Left lung (tissue), 10 donors: ENCODE measurements around the gene PRPH. TPM values are rescaled to one million over a fixed set of nuclear protein-coding genes. Genes with fewer than 3 reads are reported as not detected.

Source experiments
- ATAC-seq: fragments of 200-7000 bp; cut with Tn5 transposase; one replicate; pipeline ENCODE4 v1.9.1; 2020; ENCODE audit warnings: moderate library complexity
- DNase-seq, 4 donors: peaks; one replicate each; pipeline ENCODE4 v3.0.0-alpha.2; 2013 to 2020
- H3K27ac ChIP-seq, 2 donors: fragments of 200-600 bp; sonication (generic) in 1 of 2; one replicate each; pipeline versions ENCODE4 v1.5.0 to v1.8.0; 2020 to 2021
- H3K27me3 ChIP-seq, 2 donors: fragments of 200-600 bp; sonication (generic) in 1 of 2; one replicate each; pipeline versions ENCODE4 v1.5.0 to v1.8.0; 2020 to 2021
- H3K36me3 ChIP-seq, 2 donors: fragments of 200-600 bp; sonication (generic) in 1 of 2; one replicate each; pipeline versions ENCODE4 v1.5.0 to v1.8.0; 2020 to 2021
- H3K4me1 ChIP-seq, 2 donors: fragments of 200-600 bp; one replicate each; pipeline ENCODE4 v1.8.0; 2021
- H3K4me3 ChIP-seq, 2 donors: fragments of 200-600 bp; sonication (generic) in 1 of 2; one replicate each; pipeline versions ENCODE4 v1.5.0 to v1.8.0; 2020 to 2021; ENCODE audit warnings: mild to moderate bottlenecking in 1 of 2
- H3K9me3 ChIP-seq, 2 donors: fragments of 200-600 bp; sonication (generic) in 1 of 2; one replicate each; pipeline versions ENCODE4 v1.5.0 to v1.8.0; 2020 to 2021
- intact Hi-C, 2 donors: fragments of 100-400 bp; cut with DNase I; formaldehyde crosslinking; loops; one replicate each; pipeline versions ENCODE4 v1.11.2 to v1.14.2; 2022
- polyA plus RNA-seq, 6 donors: library from polyadenylated mRNA; unstranded; fragments of 120-200 nt; gene quantifications; one replicate each; pipeline ENCODE4 v1.2.1, GENCODE V29; 2013; ENCODE audit not compliant: insufficient read length in 6 of 6
- total RNA-seq, 2 donors: library from RNA; stranded (reverse); fragmentation: NEBNext Ultra II Directional; extraction: Animal tissue kit (Norgen Biotek cat#: 25700); gene quantifications; one replicate each; pipeline ENCODE4 v1.2.1, GENCODE V29; 2021
- TF ChIP-seq, protein P1 (sequence below), 2 donors: fragments of 200-600 bp; sonication (generic) in 1 of 2; IDR thresholded peaks; one replicate each; pipeline versions ENCODE4 v1.5.0 to v1.8.0; 2021; ENCODE audit warnings: antibody characterized with exemption in 2 of 2
- donor health status: DM: no; HTN: yes; CAD: no.
- donor health status: DM: no; HTN: no; CAD: no.

PRPH gene
- total and polyA plus RNA-seq, 8 donors = 0.26 to 2.4 (median 1.7) TPM; not detected in 1

DNA sequence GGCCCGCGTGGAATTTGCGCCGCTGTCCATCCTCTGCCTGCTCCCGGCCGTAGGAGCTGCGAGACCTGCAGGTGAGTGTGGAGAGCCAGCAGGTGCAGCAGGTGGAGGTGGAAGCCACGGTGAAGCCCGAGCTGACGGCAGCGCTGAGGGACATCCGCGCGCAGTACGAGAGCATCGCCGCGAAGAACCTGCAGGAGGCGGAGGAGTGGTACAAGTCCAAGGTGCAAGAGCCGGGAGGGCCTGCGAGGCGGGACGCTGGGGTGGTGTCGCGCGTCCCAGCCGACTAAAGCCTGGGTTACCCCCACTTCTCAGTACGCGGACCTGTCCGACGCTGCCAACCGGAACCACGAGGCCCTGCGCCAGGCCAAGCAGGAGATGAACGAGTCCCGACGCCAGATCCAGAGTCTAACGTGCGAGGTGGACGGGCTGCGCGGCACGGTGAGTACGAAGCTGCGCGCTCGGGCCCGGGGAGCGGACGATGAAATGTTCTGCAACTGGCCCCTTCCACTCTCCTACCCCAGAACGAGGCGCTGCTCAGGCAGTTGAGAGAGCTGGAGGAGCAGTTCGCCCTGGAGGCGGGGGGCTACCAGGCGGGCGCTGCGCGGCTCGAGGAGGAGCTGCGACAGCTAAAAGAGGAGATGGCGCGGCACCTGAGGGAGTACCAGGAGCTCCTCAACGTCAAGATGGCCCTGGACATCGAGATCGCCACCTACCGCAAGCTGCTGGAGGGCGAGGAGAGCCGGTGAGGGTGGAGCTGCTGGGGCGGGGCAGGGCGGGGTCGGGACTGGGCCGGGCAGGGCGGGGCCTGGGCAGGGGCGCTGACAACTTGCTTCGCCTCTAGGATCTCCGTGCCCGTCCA is 2.1 kb downstream of the PRPH start:
- intact Hi-C loops = no loop called here
- Histone ChIP-seq H3K36me3 (no peaks in the 10 kb centered on the region), H3K27me3 (peaks cover 45 to 90% of the 10 kb centered on the region in 2 donors), H3K4me3 (peak overlapping the region in 1 of 2 donors; percentile 20), H3K27ac (no peak overlapping the region), H3K4me1 (peaks cover 20 to 22% of the 10 kb centered on the region in 2 donors), H3K9me3 (no peaks in the 10 kb centered on the region)
- peak in 3 of 4 donors; percentile 20 to 84 (median 52) for DNase-seq
- TF ChIP-seq, protein P1, sequence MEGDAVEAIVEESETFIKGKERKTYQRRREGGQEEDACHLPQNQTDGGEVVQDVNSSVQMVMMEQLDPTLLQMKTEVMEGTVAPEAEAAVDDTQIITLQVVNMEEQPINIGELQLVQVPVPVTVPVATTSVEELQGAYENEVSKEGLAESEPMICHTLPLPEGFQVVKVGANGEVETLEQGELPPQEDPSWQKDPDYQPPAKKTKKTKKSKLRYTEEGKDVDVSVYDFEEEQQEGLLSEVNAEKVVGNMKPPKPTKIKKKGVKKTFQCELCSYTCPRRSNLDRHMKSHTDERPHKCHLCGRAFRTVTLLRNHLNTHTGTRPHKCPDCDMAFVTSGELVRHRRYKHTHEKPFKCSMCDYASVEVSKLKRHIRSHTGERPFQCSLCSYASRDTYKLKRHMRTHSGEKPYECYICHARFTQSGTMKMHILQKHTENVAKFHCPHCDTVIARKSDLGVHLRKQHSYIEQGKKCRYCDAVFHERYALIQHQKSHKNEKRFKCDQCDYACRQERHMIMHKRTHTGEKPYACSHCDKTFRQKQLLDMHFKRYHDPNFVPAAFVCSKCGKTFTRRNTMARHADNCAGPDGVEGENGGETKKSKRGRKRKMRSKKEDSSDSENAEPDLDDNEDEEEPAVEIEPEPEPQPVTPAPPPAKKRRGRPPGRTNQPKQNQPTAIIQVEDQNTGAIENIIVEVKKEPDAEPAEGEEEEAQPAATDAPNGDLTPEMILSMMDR (IDR thresholded peaks at IDR 0.05) = no peak
- ATAC-seq = peak; percentile 76

DNA sequence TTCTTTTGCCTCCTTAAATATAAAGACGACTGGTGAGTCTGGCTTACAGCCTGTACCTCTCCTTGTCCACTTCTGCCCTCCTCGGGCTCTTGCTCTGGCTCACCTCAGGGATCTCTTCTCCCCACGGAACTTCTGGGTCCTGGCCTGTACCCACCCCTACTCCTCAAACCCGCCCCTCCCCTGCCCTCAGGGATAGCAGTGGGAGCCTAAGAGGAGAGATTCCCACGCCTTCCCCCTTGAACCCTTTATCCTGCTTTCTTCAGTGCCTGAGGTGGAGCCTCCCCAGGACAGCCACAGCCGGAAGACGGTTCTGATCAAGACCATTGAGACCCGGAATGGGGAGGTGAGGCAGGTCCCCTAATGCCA is 2.7 kb downstream of the PRPH start:
- Histone ChIP-seq H3K4me1 (peaks cover 19 to 22% of the 10 kb centered on the region in 2 donors), H3K36me3 (no peaks in the 10 kb centered on the region), H3K27ac (no peak overlapping the region), H3K9me3 (no peaks in the 10 kb centered on the region), H3K4me3 (peak overlapping the region in 1 of 2 donors; percentile 20), H3K27me3 (peaks cover 45 to 97% of the 10 kb centered on the region in 2 donors)
- ATAC-seq = no peak
- intact Hi-C loops = no loop called here
- no peak for DNase-seq
- TF ChIP-seq, protein P1 (IDR thresholded peaks at IDR 0.05) = no peak

DNA sequence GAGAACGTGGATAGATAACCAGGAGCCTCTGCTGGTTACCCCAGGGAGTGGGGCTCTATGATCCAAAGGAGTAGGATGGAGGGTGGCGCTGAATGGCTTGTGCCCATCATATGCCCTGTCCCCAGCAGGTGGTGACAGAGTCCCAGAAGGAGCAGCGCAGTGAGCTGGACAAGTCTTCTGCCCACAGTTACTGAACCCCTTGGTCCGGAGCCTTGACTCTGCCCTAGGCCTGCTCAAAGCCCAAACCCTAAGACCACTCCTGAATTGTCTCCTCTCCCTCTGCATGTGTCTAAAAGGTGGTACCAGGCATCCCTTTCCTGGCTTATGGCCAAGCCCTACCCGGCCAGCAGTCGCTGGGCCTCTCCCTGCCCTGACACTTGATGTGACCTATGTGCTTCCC is 3.2 kb downstream of the PRPH start:
- no peak for DNase-seq

DNA sequence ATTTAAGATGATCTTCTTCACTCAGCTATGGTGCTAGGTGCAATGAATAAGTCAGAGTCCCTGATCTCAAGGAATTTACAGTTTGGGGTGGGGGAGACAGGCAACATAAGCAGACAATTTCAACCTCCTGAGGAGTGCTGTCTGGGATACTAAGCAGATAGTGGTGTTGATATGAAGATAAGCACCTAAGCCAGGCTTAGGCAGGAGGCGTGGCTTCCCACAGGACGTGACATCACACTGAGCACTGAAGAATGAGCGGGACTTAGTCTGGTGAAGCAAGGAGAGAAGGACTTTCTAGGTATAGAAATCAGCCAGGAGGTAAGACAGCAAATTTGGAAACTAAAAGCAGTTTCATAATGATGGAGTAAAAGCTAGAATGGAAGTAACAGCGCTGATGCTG is 6.8 kb downstream of the PRPH start:
- no peak for DNase-seq
- Histone ChIP-seq H3K4me1 (peaks cover 8 to 10% of the 10 kb centered on the region in 2 donors), H3K36me3 (no peaks in the 10 kb centered on the region), H3K27ac (no peak overlapping the region), H3K27me3 (peaks cover 22 to 73% of the 10 kb centered on the region in 2 donors), H3K9me3 (no peaks in the 10 kb centered on the region), H3K4me3 (no peak overlapping the region)
- intact Hi-C loops = no loop called here
- no peak for ATAC-seq
- TF ChIP-seq, protein P1 (IDR thresholded peaks at IDR 0.05) = no peak

More for the DNA sequence above, 3.2 kb downstream of the PRPH start:
- H3K9me3 ChIP-seq = no peaks in the 10 kb centered on the region
- no peak overlapping the region for H3K27ac ChIP-seq
- intact Hi-C loops = no loop called here
- peaks cover 14 to 22% of the 10 kb centered on the region in 2 donors for H3K4me1 ChIP-seq
- H3K27me3 ChIP-seq = peaks cover 45 to 98% of the 10 kb centered on the region in 2 donors
- TF ChIP-seq, protein P1 (IDR thresholded peaks at IDR 0.05) = no peak
- ATAC-seq = peak; percentile 11
- H3K4me3 ChIP-seq = no peak overlapping the region
- H3K36me3 ChIP-seq = no peaks in the 10 kb centered on the region

DNA sequence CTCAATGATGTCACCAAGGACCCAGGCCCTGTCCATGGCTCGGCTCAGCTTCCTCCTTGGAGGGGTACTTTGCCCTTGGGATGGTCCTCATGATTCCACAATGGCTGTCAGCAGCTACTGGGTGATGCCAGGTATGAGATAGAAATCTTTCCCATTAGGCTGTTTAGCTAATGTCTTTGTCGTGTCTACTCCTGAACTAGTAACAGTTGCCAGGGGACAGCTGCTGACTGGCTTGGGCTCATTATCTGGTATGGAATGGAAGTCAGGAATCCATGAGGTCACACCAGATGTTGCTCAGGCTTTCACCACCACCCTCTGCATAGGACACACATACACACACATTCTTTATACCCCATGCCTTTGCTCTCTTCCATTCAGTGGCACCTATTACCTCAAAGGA is 9.2 kb downstream of the PRPH start:
- H3K9me3 ChIP-seq = no peaks in the 10 kb centered on the region
- DNase-seq = no peak
- H3K27ac ChIP-seq = no peak overlapping the region
- no peaks in the 10 kb centered on the region for H3K4me1 ChIP-seq
- no peak overlapping the region for H3K4me3 ChIP-seq
- no peak for ATAC-seq
- intact Hi-C loops = no loop called here
- H3K27me3 ChIP-seq = peaks cover 0 to 65% of the 10 kb centered on the region in 2 donors
- TF ChIP-seq, protein P1 (IDR thresholded peaks at IDR 0.05) = no peak
- H3K36me3 ChIP-seq = no peaks in the 10 kb centered on the region
